Hepatocyte (in vitro differentiated cells): ENCODE results near the gene DNM3.

ENCODE experiments used
- CTCF ChIP-seq: fragments of 200-600 bp; sonication (generic); IDR thresholded peaks from 2 replicates; pipeline ENCODE4 v1.5.1; 2016; ENCODE audit warnings: antibody characterized with exemption, mild to moderate bottlenecking; ENCODE audit not compliant: poor library complexity
- EZH2 ChIP-seq: fragments of 200-600 bp; sonication (generic); IDR thresholded peaks from 2 replicates; pipeline ENCODE4 v1.6.1; 2016; ENCODE audit warnings: antibody characterized with exemption, mild to moderate bottlenecking, borderline replicate concordance
- EZH2phosphoT487 ChIP-seq: fragments of 200-600 bp; sonication (generic); IDR thresholded peaks from one replicate; pipeline ENCODE4 v1.6.1; 2018; ENCODE audit warnings: antibody characterized with exemption, mild to moderate bottlenecking, low read depth, moderate library complexity; ENCODE audit not compliant: unreplicated experiment, severe bottlenecking

DNA sequence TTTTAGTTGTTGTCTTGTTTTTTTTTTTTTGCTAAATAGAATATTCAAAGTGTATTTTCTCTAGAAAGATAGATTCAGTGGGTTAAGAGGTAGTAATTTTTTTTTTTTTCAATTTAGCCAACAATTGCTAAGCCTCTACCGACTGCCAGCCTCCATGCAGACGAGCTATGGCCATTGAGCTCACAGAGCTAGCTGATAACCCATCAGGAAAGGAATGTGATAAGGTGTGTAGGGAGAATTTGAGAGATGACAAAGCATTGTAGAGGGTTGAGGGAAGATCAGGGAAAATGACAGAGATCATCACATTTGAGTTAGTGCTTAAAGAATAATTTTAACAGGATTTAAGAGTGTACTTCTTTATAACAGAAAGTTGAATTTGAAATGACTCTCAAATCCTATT, 30.6 kb downstream of the DNM3 start:
- TF ChIP-seq CTCF, result no peak
- TF ChIP-seq EZH2phosphoT487, result no peak
- no peak for TF ChIP-seq EZH2
